Peyer's patch (tissue), 4 donors: ENCODE measurements around the gene TMEM147.

Source experiments
- POLR2A ChIP-seq, 2 donors: fragments of 450-650 bp; IDR thresholded peaks; one replicate each; pipeline ENCODE4 v1.5.1; 2017; ENCODE audit warnings: antibody characterized with exemption in 2 of 2, mild to moderate bottlenecking in 2 of 2, moderate library complexity in 2 of 2
- TF ChIP-seq, protein P1 (sequence below), 6 experiments: fragments of 450-650 bp in 4 of 6; fragments of 200-600 bp in 2 of 6; sonication (generic) in 1 of 6; IDR thresholded peaks; one replicate each; pipeline ENCODE4 v1.5.1; 2017 to 2019; ENCODE audit warnings: antibody characterized with exemption in 6 of 6, mild to moderate bottlenecking in 3 of 6, moderate library complexity in 1 of 6

DNA sequence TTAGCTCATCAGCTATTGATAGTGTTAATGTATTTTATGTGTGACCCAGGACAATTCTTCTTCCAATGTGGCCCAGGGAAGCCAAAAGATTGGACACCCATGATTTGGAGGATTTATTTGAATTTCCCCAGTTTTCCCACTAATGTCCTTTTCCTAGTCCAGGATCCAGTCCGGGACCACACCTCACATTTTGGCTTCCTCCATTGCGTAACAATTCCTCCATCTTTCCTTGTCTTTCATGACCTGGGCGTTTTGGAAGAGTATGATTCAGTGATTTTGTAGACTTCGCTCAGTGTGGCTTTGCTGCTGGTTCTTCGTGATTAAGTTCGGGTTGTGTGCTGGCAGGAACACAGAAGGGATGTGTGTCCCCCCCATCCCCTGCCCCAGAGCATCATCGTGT, 21.3 kb downstream of the TMEM147 start:
- TF ChIP-seq POLR2A (IDR thresholded peaks at IDR 0.05), result no peak
- TF ChIP-seq, protein P1, sequence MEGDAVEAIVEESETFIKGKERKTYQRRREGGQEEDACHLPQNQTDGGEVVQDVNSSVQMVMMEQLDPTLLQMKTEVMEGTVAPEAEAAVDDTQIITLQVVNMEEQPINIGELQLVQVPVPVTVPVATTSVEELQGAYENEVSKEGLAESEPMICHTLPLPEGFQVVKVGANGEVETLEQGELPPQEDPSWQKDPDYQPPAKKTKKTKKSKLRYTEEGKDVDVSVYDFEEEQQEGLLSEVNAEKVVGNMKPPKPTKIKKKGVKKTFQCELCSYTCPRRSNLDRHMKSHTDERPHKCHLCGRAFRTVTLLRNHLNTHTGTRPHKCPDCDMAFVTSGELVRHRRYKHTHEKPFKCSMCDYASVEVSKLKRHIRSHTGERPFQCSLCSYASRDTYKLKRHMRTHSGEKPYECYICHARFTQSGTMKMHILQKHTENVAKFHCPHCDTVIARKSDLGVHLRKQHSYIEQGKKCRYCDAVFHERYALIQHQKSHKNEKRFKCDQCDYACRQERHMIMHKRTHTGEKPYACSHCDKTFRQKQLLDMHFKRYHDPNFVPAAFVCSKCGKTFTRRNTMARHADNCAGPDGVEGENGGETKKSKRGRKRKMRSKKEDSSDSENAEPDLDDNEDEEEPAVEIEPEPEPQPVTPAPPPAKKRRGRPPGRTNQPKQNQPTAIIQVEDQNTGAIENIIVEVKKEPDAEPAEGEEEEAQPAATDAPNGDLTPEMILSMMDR (IDR thresholded peaks at IDR 0.05), result no peak
